Endometrial microvascular endothelial cells (primary cell): ENCODE measurements around the gene PPP1R16B. TPM values are rescaled to one million over a fixed set of nuclear protein-coding genes. Genes with fewer than 3 reads are reported as not detected.

Experiments used
- in situ Hi-C: cut with HindIII; loops from 2 replicates; pipeline ENCODE4 v1.10.0; 2017; ENCODE audit warnings: low sequenced_read_pairs, low pct_unique_long_range_greater_than_20kb; ENCODE audit errors: inconsistent ontology term
- total RNA-seq: library from RNA; depleted of rRNA; stranded (reverse); fragments of >200 nt; gene quantifications from one replicate; pipeline ENCODE4 v1.2.3, GENCODE V29; 2015; ENCODE audit errors: inconsistent ontology term

Gene PPP1R16B
- total RNA-seq, 1 donor from 2014 or later = 15.5 TPM

DNA sequence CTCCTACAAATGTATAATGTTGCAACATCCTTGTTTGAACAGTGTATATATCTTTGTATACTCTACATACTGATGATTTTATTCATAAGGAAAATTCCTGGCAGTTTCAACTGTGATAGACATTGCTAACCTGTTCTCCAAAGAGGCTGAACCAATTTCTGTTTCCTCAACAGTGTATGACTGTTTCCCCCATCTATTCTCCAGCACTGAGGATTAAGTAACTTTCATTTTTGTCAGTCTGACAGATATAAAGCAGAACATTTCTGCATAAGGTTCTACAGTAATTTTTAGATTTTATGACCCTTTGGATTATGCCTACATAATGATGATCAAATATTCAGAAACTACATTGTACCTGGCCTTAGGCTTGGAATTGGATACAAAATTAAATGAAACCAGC, 9.9 kb downstream of the PPP1R16B start:
- in situ Hi-C loops = no loop called here

GRCh38 chr20:38818113-38819065, 12.9 kb downstream of the PPP1R16B start:
- in situ Hi-C loops = no loop called here

GRCh38 chr20:38825571-38825900, 20.0 kb downstream of the PPP1R16B start:
- in situ Hi-C loops = no loop called here

GRCh38 chr20:38825901-38826625, 20.6 kb downstream of the PPP1R16B start:
- in situ Hi-C loops = no loop called here

- in situ Hi-C loops = no loop called here
Measured at GRCh38 chr20:38827770-38828281, 22.3 kb downstream of the PPP1R16B start.

DNA sequence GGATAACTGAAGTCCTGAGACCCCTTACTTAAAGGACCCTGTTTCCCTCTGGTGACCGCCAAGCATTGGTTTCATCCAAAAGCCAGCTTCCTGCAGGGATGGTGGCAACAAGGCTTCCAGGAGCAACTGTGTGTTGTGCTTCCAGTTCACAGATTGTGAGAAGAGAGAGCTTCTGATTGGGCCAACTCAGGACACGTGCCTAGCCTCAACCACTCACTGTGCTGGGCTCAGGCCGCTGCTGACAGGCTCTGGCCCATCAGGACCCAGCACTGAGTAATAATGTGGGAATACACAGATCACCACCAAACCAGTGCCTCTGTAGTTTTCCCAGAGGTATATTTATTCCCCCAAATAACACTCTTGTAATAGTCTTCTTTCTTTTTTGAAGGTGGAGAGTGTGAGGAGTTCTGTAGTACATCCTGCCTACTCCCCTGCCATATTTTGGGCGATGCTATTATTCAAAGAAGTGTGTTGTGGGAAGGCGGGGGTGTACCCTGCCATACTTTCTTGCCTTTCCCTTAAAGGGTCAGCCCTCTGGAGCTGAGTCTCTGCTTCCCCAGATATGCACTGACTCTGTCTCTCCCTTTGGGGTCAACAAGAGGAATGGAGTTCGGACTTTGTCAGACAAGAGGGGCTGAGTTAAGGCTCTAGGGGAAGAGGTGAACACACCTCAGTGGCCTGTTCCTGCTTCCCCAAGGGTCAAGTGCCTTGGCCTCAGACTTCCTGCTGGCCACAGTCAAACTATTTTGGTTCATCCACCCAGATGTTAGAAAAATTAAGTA, 23.2 kb downstream of the PPP1R16B start:
- in situ Hi-C loops = no loop called here

DNA sequence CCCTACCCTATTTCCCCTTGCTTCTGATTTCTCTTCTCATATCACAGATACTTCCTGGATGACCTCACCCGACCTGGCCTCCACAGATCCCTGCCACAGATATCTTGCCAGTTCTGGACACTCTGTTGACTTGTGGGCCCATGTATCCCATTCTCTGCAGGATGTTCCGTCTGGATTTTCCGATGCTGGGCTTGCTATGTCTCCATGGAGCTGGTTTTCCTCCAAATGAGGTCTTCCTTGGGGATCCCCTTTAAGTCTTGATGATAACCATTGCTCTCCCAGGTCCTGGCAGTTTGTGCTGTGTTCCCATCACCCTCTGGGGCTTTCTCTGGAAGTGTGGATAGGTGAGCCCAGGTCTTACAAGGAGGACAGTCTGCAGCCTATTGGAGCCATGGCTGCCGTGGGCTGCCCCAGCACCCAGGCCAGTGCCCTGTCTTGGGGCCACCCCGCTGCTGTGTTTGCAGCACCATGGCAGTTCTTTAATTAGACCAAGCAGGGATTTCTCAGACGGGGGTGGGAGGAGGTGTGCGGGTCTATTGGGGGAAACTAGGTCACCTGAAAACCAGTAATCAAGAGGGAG, 23.9 kb downstream of the PPP1R16B start:
- in situ Hi-C loops = no loop called here

- in situ Hi-C loops = no loop called here
Measured at GRCh38 chr20:38830356-38830755, 24.9 kb downstream of the PPP1R16B start.

- in situ Hi-C loops = no loop called here
Measured at GRCh38 chr20:38831049-38831691, 25.7 kb downstream of the PPP1R16B start.

GRCh38 chr20:38831995-38832620, 26.6 kb downstream of the PPP1R16B start:
- in situ Hi-C loops = no loop called here

DNA sequence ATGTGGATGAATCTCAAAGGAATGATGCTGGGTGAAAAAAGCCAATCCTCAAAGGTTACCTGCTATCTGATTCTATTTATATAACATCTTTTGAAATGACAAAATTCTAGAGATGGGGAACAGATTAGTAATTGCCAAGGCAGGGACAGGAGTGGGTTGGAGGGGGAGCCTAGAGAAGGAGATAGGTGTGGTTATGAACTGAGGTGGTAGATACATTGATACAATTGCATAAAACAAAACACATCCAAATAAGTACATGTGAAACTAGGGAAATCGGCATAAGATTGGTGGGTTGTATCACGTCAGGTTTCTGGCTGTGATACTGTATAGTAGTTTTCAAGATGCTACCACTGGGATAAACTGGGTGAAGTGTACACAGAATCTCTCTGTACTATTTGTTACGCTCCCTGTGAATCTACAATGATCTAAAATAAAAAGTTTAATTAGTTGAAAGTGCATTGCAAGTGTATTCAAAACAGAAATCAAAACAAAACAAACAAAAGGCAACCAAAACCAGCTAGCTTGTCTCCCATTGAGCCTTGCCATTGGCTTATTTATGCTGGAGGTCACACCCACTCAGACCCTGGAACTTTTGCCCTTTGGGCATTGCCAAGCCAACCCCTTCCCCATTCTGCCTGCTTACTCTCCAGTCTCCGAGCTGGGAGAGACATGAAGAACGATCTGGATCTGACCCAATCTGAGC, 27.8 kb downstream of the PPP1R16B start:
- in situ Hi-C loops = no loop called here

DNA sequence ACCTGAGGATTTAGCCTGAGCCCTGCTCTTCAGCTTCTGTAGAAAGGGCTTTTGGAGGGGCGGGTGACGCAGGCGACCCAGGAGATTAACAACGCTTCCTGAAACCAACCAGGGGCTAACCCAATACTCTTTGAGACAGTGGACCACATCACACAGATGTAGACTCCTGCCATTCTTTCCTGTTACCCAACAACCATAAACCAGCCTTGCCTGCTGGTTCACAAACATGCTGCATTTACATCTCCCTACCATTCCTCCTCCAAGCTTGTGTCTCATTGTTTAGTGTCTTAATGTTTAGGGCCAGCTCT, 28.3 kb downstream of the PPP1R16B start:
- in situ Hi-C loops = no loop called here

GRCh38 chr20:38834868-38835267, 29.4 kb downstream of the PPP1R16B start:
- in situ Hi-C loops = no loop called here

DNA sequence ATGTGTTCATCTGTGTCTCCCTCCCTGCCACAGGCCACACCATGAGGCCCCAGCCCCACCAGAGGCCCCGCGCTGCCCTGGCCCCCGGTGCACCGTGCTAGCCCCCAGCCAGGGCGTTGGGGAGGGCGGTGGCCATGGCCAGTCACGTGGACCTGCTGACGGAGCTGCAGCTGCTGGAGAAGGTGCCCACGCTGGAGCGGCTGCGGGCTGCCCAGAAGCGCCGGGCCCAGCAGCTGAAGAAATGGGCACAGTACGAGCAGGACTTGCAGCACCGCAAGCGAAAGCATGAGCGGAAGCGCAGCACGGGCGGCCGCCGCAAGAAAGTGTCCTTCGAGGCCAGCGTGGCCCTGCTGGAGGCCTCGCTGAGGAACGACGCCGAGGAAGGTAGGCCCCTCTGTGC, 30.3 kb downstream of the PPP1R16B start:
- in situ Hi-C loops = no loop called here

DNA sequence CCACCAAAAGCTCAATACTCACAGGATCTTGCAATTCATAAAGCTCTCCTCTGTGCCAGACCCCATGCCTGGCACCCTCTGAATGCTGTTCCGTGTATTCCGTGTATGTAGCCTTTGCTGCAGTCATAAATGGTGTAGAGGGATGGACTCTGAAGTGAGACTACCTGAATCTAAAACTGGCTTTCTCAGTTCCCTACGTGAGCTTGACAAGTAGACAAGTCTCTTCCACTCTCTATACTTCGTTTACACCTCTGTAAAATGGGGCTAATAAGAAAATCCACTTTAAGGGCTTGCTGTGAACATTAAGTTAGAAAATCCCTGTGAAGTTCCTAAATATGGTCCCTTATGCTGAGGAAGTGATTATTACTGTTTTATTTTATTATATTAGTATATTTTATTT, 31.5 kb downstream of the PPP1R16B start:
- in situ Hi-C loops = no loop called here

- in situ Hi-C loops = no loop called here
Measured at GRCh38 chr20:38838326-38838725, 32.8 kb downstream of the PPP1R16B start.

GRCh38 chr20:38839563-38839962, 34.1 kb downstream of the PPP1R16B start:
- in situ Hi-C loops = no loop called here
